ENCODE results near the gene FLNB. TPM values are rescaled to one million over a fixed set of nuclear protein-coding genes. Genes with fewer than 3 reads are reported as not detected.

The FLNB gene
- total RNA-seq, 1 experiment from 2014 or later = 127 TPM

DNA sequence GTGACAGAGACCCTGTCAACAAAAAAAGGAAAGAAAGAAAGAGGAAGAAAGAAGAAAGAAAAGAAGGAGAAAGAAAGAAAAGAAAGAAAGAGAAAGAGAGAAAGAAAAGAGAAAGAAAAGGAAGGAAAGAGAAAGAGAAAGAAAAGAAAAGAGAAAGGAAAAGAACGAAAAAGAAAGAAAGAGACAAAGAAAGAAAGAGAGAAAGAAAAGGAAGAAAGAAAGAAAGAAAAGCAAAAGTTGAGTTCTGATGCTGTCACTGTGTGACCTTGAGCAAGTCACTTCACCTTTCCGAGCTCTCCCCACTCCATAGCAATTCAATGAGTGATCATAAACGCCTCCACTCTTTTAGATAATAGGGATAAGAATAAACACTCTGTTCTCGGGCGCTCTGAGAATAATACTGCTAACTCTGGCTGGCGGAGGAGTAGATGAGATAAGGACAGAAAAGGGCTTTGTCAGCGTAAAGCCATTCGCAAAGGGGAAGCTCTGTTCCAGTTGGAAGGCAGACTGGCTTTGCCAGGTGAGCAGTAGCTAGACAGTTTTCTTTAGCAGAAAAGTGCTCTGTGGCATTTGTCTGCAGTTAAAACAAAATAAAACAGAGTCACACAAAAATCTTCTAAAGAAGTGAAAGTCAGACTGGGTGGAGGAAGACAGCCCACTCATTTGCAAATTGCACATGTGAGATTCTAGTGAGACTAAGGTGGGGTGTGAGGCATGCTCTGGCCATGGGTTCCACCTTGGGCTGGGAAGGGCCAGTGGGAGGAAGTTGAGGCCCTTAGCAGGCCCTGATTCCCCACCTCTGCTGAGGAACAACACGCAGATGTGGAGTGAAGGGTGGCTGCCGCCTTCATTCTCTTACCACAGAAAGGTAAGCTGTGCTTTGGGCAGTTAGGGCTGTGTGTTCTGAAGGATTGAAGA is 9.6 kb upstream of the FLNB start:
- Mint-ChIP-seq H3K4me3 (no peak overlapping the region), H3K36me3 (no peaks in the 10 kb centered on the region), H3K4me1 (no peaks in the 10 kb centered on the region), H3K9me3 (no peaks in the 10 kb centered on the region; the same call in 1 of the 2 replicates), H3K27ac (peak overlapping the region; percentile 39; the same call in 1 of the 2 replicates), H3K27me3 (ENCODE audit: low read depth) (no peaks in the 10 kb centered on the region)
- CTCF ChIA-PET = interaction anchor here (0.6 to 1.0 kb wide), 2 partner anchors 9 to 179 kb away, joined by 3 to 5 read pairs; no protein-coding TSS in a partner anchor
- no peak for TF ChIP-seq ZNF532 (CRISPR knock-in tag; IDR thresholded peaks at IDR 0.05; ENCODE audit: borderline replicate concordance)
- TF ChIP-seq ERG (CRISPR knock-in tag; IDR thresholded peaks at IDR 0.05) = no peak
- no peak for TF ChIP-seq USF1 (CRISPR knock-in tag; IDR thresholded peaks at IDR 0.05)
- no peak for TF ChIP-seq IRF2 (CRISPR knock-in tag; IDR thresholded peaks at IDR 0.05; ENCODE audit: borderline replicate concordance, low read depth)
- no peak for TF ChIP-seq ZNF138 (CRISPR knock-in tag; conservative IDR thresholded peaks at IDR 0.05)
- TF ChIP-seq TEAD4 (CRISPR knock-in tag; IDR thresholded peaks at IDR 0.05) = no peak
- no peak for TF ChIP-seq EMX1 (CRISPR knock-in tag; IDR thresholded peaks at IDR 0.05)
- no peak for TF ChIP-seq JUN (CRISPR knock-in tag; IDR thresholded peaks at IDR 0.05)
- TF ChIP-seq ATF1 (CRISPR knock-in tag; IDR thresholded peaks at IDR 0.05) = no peak
- no peak for DNase-seq (ENCODE audit: low spot score)
- no peak for ATAC-seq
- POLR2A ChIA-PET = interaction anchor here (0.8 kb wide), 1 partner anchor 88 kb away, joined by 3 read pairs; no protein-coding TSS in a partner anchor

- ChIA-PET CTCF (interaction anchor here (0.6 to 0.7 kb wide), 3 partner anchors 8 to 17 kb away, joined by 3 to 5 read pairs (median 5); no protein-coding TSS in a partner anchor), POLR2A (no interaction called here)
- Mint-ChIP-seq H3K9me3 (no peaks in the 10 kb centered on the region; the same call in 1 of the 2 replicates), H3K4me1 (no peaks in the 10 kb centered on the region), H3K27me3 (ENCODE audit: low read depth) (no peaks in the 10 kb centered on the region), H3K27ac (no peak overlapping the region), H3K36me3 (no peaks in the 10 kb centered on the region), H3K4me3 (no peak overlapping the region)
- ATAC-seq = no peak
- DNase-seq (ENCODE audit: low spot score) = no peak
- TF ChIP-seq NFYB (CRISPR knock-in tag; conservative IDR thresholded peaks at IDR 0.05; ENCODE audit: low read depth) (no peak), CREM (CRISPR knock-in tag; IDR thresholded peaks at IDR 0.05) (no peak), JAZF1 (CRISPR knock-in tag; IDR thresholded peaks at IDR 0.05) (no peak), FOXK1 (CRISPR knock-in tag; IDR thresholded peaks at IDR 0.05) (no peak), ETV6 (CRISPR knock-in tag; IDR thresholded peaks at IDR 0.05) (no peak), EMX1 (CRISPR knock-in tag; IDR thresholded peaks at IDR 0.05) (no peak), ZNF121 (CRISPR knock-in tag; IDR thresholded peaks at IDR 0.05) (no peak), MXD4 (CRISPR knock-in tag; IDR thresholded peaks at IDR 0.05; ENCODE audit: borderline replicate concordance) (no peak), FOXP1 (CRISPR knock-in tag; IDR thresholded peaks at IDR 0.05; ENCODE audit: borderline replicate concordance) (no peak), USF1 (CRISPR knock-in tag; IDR thresholded peaks at IDR 0.05) (no peak), AR (CRISPR knock-in tag; IDR thresholded peaks at IDR 0.05) (no peak), ZBTB43 (CRISPR knock-in tag; IDR thresholded peaks at IDR 0.05) (no peak)
- TF ChIP-seq, protein P1, sequence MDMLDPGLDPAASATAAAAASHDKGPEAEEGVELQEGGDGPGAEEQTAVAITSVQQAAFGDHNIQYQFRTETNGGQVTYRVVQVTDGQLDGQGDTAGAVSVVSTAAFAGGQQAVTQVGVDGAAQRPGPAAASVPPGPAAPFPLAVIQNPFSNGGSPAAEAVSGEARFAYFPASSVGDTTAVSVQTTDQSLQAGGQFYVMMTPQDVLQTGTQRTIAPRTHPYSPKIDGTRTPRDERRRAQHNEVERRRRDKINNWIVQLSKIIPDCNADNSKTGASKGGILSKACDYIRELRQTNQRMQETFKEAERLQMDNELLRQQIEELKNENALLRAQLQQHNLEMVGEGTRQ (CRISPR knock-in tag; IDR thresholded peaks at IDR 0.05) = no peak
Measured at GRCh38 chr3:57999417-58000115, 8.7 kb upstream of the FLNB start.
